H9 (cell line): ENCODE data around the gene MLYCD. TPM values are rescaled to one million over a fixed set of nuclear protein-coding genes. Genes with fewer than 3 reads are reported as not detected.

ENCODE experiments used
- DNase-seq: peaks from one replicate; pipeline ENCODE4 v3.0.0-alpha.2; 2017
- H2AFZ ChIP-seq: one replicate; pipeline ENCODE4 v1.6.1; 2013; ENCODE audit warnings: mild to moderate bottlenecking, low read length, control low read depth, moderate library complexity
- H2AK5ac ChIP-seq: 2 replicates; pipeline ENCODE4 v1.6.1; 2013; ENCODE audit warnings: low read length, control low read depth, mixed read lengths; ENCODE audit not compliant: insufficient read length
- H2BK120ac ChIP-seq: one replicate; pipeline ENCODE4 v1.6.1; 2013; ENCODE audit warnings: low read depth, mild to moderate bottlenecking, low read length, control low read depth, inconsistent platforms; ENCODE audit not compliant: poor library complexity, severe bottlenecking
- H2BK12ac ChIP-seq: 2 replicates; pipeline ENCODE4 v1.6.1; 2013; ENCODE audit warnings: low read length, control low read depth, mixed read lengths, low read depth; ENCODE audit not compliant: insufficient read length
- H2BK15ac ChIP-seq: 2 replicates; pipeline ENCODE4 v1.6.1; 2013; ENCODE audit warnings: low read depth, low read length, control low read depth
- H2BK20ac ChIP-seq: one replicate; pipeline ENCODE4 v1.6.1; 2013; ENCODE audit warnings: low read depth, mild to moderate bottlenecking, low read length, control low read depth, inconsistent platforms; ENCODE audit not compliant: poor library complexity, severe bottlenecking
- H2BK5ac ChIP-seq: 2 replicates; pipeline ENCODE4 v1.6.1; 2013; ENCODE audit warnings: low read length, control low read depth, mixed read lengths; ENCODE audit not compliant: insufficient read length
- H3K14ac ChIP-seq: 2 replicates; pipeline ENCODE4 v1.6.1; 2013; ENCODE audit warnings: low read length, control low read depth; ENCODE audit not compliant: insufficient read depth
- H3K18ac ChIP-seq: 2 replicates; pipeline ENCODE4 v1.6.1; 2013; ENCODE audit warnings: low read depth, mild to moderate bottlenecking, mixed read lengths, low read length, control low read depth; ENCODE audit not compliant: insufficient read length
- H3K23ac ChIP-seq: 2 replicates; pipeline ENCODE4 v1.6.1; 2013; ENCODE audit warnings: low read length, control low read depth, mixed read lengths, low read depth; ENCODE audit not compliant: insufficient read length
- H3K23me2 ChIP-seq: 2 replicates; pipeline ENCODE4 v1.6.1; 2013; ENCODE audit warnings: low read depth, mild to moderate bottlenecking, mixed read lengths, low read length, control low read depth; ENCODE audit not compliant: insufficient read length, poor library complexity, severe bottlenecking
- H3K27ac ChIP-seq: 2 replicates; pipeline ENCODE4 v1.5.1; 2013; ENCODE audit warnings: low read length, control low read depth, mixed read lengths, low read depth; ENCODE audit not compliant: insufficient read length
- H3K27me3 ChIP-seq: 2 replicates; pipeline ENCODE4 v1.6.1; 2013; ENCODE audit warnings: low read length, control low read depth, inconsistent platforms; ENCODE audit not compliant: insufficient read depth
- H3K4ac ChIP-seq: 2 replicates; pipeline ENCODE4 v1.6.1; 2013; ENCODE audit warnings: low read depth, mild to moderate bottlenecking, control low read depth, inconsistent platforms, low read length, moderate library complexity
- H3K4me1 ChIP-seq: 2 replicates; pipeline ENCODE4 v1.6.1; 2013; ENCODE audit warnings: low read length, control low read depth, inconsistent platforms; ENCODE audit not compliant: insufficient read depth
- H3K4me2 ChIP-seq: 2 replicates; pipeline ENCODE4 v1.6.1; 2013; ENCODE audit warnings: low read length, control low read depth, mixed read lengths; ENCODE audit not compliant: insufficient read length, insufficient read depth
- H3K56ac ChIP-seq: 2 replicates; pipeline ENCODE4 v1.6.1; 2013; ENCODE audit warnings: low read depth, mild to moderate bottlenecking, mixed read lengths, low read length, control low read depth; ENCODE audit not compliant: insufficient read length
- H3K79me1 ChIP-seq: 2 replicates; pipeline ENCODE4 v1.6.1; 2013; ENCODE audit warnings: low read depth, mild to moderate bottlenecking, moderate library complexity, low read length, control low read depth, inconsistent platforms; ENCODE audit not compliant: insufficient read depth, poor library complexity, severe bottlenecking
- H3K79me2 ChIP-seq: 2 replicates; pipeline ENCODE4 v1.6.1; 2013; ENCODE audit warnings: low read length, control low read depth, inconsistent platforms; ENCODE audit not compliant: insufficient read depth
- H3K9ac ChIP-seq: 2 replicates; pipeline ENCODE4 v1.6.1; 2013; ENCODE audit warnings: low read length, control low read depth, mixed read lengths; ENCODE audit not compliant: insufficient read length; ENCODE audit errors: extremely low read depth
- H3K9me3 ChIP-seq: one replicate; pipeline ENCODE4 v1.6.1; 2013; ENCODE audit warnings: low read depth, low read length, inconsistent platforms; ENCODE audit not compliant: control insufficient read depth
- H3T11ph ChIP-seq: one replicate; pipeline ENCODE4 v1.6.1; 2013; ENCODE audit warnings: mild to moderate bottlenecking, low read length, control low read depth, inconsistent platforms
- H4K20me1 ChIP-seq: one replicate; pipeline ENCODE4 v1.6.1; 2013; ENCODE audit not compliant: control insufficient read depth, insufficient read length, insufficient read depth
- H4K5ac ChIP-seq: 2 replicates; pipeline ENCODE4 v1.6.1; 2013; ENCODE audit warnings: low read depth, mild to moderate bottlenecking, mixed read lengths, low read length, control low read depth; ENCODE audit not compliant: insufficient read length
- H4K8ac ChIP-seq: replicated peaks from 2 replicates; pipeline ENCODE4 v1.6.1; 2013; ENCODE audit warnings: low read length, control low read depth, mixed read lengths, low read depth; ENCODE audit not compliant: insufficient read length
- H4K91ac ChIP-seq: 2 replicates; pipeline ENCODE4 v1.6.1; 2013; ENCODE audit warnings: low read depth, mild to moderate bottlenecking, moderate library complexity, mixed read lengths, low read length, control low read depth; ENCODE audit not compliant: insufficient read length
- H3K27ac Mint-ChIP-seq, 3 experiments: 2 replicates in 2 of 3; 3 replicates in 1 of 3; pipeline ENCODE4 v1.8.0; 2020 to 2021; ENCODE audit warnings: mixed read lengths in 3 of 3, mild to moderate bottlenecking in 1 of 3, moderate library complexity in 1 of 3
- H3K27me3 Mint-ChIP-seq: 2 replicates; pipeline ENCODE4 v1.8.0; 2021; ENCODE audit warnings: low read depth, mild to moderate bottlenecking, moderate library complexity, mixed read lengths
- H3K36me3 Mint-ChIP-seq, 3 experiments: 2 replicates in 2 of 3; 3 replicates in 1 of 3; pipeline ENCODE4 v1.8.0; 2020 to 2021; ENCODE audit warnings: low read depth in 3 of 3, mixed read lengths in 3 of 3; ENCODE audit not compliant: insufficient read depth in 1 of 3
- H3K4me1 Mint-ChIP-seq, 2 experiments: 2 replicates each; pipeline ENCODE4 v1.8.0; 2020; ENCODE audit warnings: mixed read lengths in 2 of 2
- H3K4me3 Mint-ChIP-seq, 2 experiments: 2 replicates in 1 of 2; 3 replicates in 1 of 2; pipeline ENCODE4 v1.8.0; 2020 to 2021; ENCODE audit warnings: mild to moderate bottlenecking in 2 of 2, mixed read lengths in 2 of 2, moderate library complexity in 1 of 2
- H3K9me3 Mint-ChIP-seq, 2 experiments: 2 replicates in 1 of 2; 3 replicates in 1 of 2; pipeline ENCODE4 v1.8.0; 2020; ENCODE audit warnings: mild to moderate bottlenecking in 2 of 2, mixed read lengths in 2 of 2, moderate library complexity in 1 of 2
- CTCF ChIP-seq: fragments of 200-600 bp; sonication (generic); conservative IDR thresholded peaks from 3 replicates; pipeline ENCODE4 v1.8.0; 2021; ENCODE audit warnings: antibody characterized with exemption, mild to moderate bottlenecking
- WGBS: extraction: QIAGEN DNeasy Blood & Tissue Kit; methylation state at CpG from one replicate; pipeline ENCODE4 v1.1.7; 2013; ENCODE audit warnings: missing lambda C conversion rate, low lambda C conversion rate, mixed read lengths; ENCODE audit not compliant: insufficient read length; ENCODE audit errors: extremely low coverage; 5-methylcytosine and 5-hydroxymethylcytosine counted together
- total RNA-seq: library from RNA; stranded (reverse); gene quantifications from 2 replicates; pipeline ENCODE4 v1.2.1, GENCODE V29; 2021

MLYCD gene
- total RNA-seq, 1 experiment from 2014 or later, result 7.1 TPM

DNA sequence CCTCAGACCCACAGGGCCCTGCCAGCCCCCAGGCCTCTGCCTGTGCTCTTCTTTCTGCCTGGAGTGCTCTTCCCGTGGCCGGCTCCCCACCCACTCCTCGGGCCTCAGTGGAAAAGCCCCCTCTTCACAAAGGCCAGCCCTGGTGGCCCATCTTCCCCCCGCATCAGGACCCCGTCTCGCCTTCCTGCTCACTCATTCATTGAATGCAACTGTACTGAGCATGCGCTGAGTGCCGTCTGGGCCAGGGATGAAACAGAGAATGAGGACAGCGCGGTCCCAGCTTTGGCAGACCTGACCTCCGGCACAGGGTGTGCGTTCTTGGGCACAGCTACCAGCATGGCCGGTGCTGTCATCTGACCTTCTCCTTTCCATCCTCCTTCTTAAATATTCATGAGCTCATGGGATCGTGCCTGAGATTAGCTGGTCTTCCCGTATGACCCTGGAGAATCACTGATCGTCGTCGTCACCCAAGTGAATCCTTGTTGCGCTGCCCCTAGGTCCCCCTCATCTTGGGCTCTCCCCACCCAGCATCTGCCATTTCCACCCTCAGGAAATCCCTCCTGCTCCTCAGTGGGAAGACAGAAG lies 37.8 kb downstream of the MLYCD start:
- Histone ChIP-seq H3K27me3 (no peaks in the 10 kb centered on the region), H3K14ac (no peak overlapping the region), H4K91ac (no peak overlapping the region), H3K18ac (no peak overlapping the region), H4K5ac (no peak overlapping the region), H3K56ac (no peak overlapping the region), H3K9me3 (no peaks in the 10 kb centered on the region), H2BK12ac (no peak overlapping the region), H3K79me2 (no peaks in the 10 kb centered on the region), H2AFZ (no peak overlapping the region), H3K4me2 (no peak overlapping the region), H3K79me1 (no peaks in the 10 kb centered on the region), H2BK20ac (no peak overlapping the region), H2BK5ac (no peak overlapping the region), H4K8ac (no peak overlapping the region), H2BK120ac (no peak overlapping the region), H3K9ac (no peak overlapping the region), H2AK5ac (no peak overlapping the region), H3K23ac (no peak overlapping the region), H3K23me2 (no peaks in the 10 kb centered on the region), H3K27ac (no peak overlapping the region), H2BK15ac (no peak overlapping the region), H3K4me1 (no peaks in the 10 kb centered on the region), H3T11ph (no peak overlapping the region), H4K20me1 (no peaks in the 10 kb centered on the region), H3K4ac (no peak overlapping the region)
- peaks cover 12% of the 10 kb centered on the region for H3K27me3 Mint-ChIP-seq
- no CpG with 5 or more reads among the region's 19 CpGs for WGBS
- no peak overlapping the region for H3K4me3 Mint-ChIP-seq
- H3K4me1 Mint-ChIP-seq, result peaks cover 5 to 16% of the 10 kb centered on the region in 2 experiments
- peak overlapping the region in 2 of 3 experiments; percentile 14 to 32; a peak in 2 of 7 replicates for H3K27ac Mint-ChIP-seq
- no peak for DNase-seq
- H3K9me3 Mint-ChIP-seq, result no peaks in the 10 kb centered on the region
- H3K36me3 Mint-ChIP-seq, result peaks cover 0 to 8% (median 6%) of the 10 kb centered on the region in 3 experiments; a peak in 4 of 7 replicates
- no peak for TF ChIP-seq CTCF
